Activated CD4-positive, alpha-beta T cell treated with anti-CD3 and anti-CD28 coated beads, Interleukin-10, Interleukin-2, amounts not matched to agents 100 ng/mL and 50 ng/mL, durations not matched to agents 16 hours and 8 hours (primary cell): ENCODE results near the gene CADM1.

Source experiments
- DNase-seq: peaks from one replicate; pipeline ENCODE4 v3.0.0-alpha.2; 2020

The CADM1 gene

DNA sequence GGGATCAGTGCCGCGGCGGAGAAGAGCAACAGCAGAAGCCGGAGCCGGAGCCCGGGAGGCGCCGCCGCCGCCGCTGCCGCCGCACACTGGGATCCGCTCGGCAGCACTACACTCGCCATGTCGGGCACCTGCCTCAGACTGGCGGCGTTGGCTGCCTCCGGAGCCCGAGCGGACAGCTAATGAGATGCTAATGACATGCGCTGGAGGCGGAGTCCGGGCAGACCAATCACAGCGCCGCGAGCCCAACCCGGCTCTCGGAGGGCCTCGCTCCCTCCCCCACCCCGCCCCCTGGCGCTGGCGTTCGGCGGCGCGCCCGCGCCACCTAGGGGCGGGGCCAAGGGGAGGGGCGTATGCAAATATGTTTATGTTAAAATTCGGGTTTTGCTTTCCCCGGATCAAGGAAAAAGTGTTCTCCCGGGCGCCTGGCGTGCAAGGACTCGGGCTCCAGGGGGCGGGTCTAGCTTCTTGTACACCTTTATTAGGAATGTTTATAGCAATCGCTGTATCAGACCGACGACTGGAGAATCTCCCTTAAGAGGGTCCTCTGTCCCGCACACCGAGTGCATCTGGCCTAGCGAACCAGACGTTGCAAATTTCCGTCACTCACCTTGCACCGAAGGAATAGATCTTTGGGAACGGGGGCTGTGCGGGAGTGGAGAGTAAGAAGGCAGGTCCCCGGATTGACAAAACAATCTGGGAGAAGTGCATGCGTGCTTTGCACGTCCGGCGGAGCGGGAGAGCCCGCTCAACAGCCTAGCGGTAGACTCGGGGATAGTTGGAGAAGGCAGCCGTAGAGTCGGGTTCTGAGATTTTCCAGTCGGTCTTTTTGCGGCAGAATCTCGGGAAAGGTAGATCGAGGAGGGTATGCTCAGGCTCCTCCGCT lies at the start of gene CADM1:
Gene CADM1, minus strand, starts transcription at position 140 of the 883 bp plus-strand sequence.
- peak; percentile 75 for DNase-seq

GRCh38 chr11:115552773-115553438 lies 48.7 kb upstream of the CADM1 start:
- no peak for DNase-seq

- no peak for DNase-seq
Observed at GRCh38 chr11:115552151-115552772, 48.0 kb upstream of the CADM1 start.

GRCh38 chr11:115550291-115551059 lies 46.3 kb upstream of the CADM1 start:
- DNase-seq = no peak

DNA sequence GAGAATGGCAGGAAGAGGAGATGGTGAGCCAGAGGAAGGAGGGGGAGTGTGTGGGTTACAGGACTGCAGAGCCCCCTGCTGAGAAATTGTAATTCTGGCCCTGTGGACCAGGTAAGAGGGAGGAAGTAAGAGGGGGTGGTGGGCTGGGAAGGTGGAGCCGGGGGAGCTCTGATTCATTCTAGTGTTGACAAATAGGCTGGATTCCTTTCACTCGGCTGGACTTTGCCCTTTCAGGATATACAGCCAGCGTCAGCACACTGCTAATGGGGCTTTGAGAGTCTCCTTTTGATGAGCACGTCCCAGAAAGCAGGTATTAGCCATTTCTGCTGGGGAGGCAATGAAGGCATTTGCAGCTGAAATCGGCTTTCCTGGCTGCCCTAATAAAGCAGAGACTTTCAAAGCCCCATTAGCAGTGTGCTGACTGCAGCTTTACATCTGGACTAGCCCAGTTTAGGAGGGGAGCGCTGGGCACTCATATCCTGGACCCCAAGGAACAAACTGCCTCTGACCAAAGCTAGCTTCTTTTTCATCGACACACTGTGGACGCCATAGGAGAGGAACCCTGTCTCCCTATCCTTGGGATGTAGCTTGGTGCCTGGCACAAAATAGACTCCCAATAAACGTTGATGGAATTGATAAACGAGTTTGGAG lies 44.8 kb upstream of the CADM1 start:
- no peak for DNase-seq

DNA sequence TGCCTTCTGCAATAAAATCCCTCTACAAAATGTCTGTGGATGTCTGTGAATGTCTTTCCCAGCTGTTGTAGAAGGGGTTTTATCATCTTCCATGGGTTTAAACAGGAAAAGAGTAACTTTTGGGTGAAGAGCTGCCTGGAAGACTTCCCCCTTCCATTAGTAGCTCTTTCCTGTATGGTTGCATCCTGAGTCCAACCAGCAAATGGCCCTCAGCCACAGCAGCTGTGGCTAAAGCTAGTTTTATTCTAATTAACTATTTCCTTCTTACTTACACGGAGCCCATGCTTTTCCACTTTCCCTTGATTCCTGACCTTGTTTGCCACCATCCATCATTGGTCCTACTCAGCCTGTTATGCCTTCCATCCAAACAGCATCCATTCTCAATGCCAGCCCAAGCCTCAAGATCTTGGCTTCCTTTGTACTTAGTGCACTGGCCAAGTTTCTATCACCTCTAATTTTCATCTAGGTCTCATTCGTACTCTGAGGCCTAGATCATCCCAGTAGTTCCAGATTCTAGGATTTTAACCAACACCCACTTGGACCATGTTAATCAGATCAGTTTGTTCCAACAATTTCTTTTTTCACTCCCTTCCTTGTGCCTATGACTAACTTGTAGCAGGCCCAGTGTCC lies 41.5 kb upstream of the CADM1 start:
- no peak for DNase-seq

GRCh38 chr11:115544422-115544948 lies 40.3 kb upstream of the CADM1 start:
- DNase-seq = no peak

- DNase-seq = no peak
Observed at GRCh38 chr11:115541518-115541917, 37.3 kb upstream of the CADM1 start.

GRCh38 chr11:115539844-115540243 lies 35.6 kb upstream of the CADM1 start:
- no peak for DNase-seq

- no peak for DNase-seq
Observed at GRCh38 chr11:115535781-115536180, 31.6 kb upstream of the CADM1 start.

GRCh38 chr11:115530752-115531151 lies 26.5 kb upstream of the CADM1 start:
- no peak for DNase-seq

DNA sequence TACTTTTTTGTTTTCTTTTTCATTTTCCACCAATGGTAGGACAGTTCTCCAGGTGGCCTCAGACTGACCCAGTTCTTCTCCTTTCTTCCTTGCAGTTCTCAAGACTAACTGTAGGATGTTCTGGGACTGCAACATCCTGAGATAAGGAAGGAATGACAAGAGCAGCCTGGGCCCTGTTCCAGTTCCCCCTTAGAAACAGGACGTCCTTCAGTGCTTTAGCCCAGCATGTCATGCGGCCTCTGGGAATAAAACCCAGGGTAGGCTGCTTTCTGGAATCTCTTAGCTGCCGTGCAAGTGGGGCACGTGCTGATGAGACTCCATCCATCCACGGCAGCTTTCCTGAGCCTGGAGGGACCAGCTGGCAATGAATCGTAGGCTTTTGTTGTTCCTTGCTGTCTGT lies 24.0 kb upstream of the CADM1 start:
- no peak for DNase-seq

DNA sequence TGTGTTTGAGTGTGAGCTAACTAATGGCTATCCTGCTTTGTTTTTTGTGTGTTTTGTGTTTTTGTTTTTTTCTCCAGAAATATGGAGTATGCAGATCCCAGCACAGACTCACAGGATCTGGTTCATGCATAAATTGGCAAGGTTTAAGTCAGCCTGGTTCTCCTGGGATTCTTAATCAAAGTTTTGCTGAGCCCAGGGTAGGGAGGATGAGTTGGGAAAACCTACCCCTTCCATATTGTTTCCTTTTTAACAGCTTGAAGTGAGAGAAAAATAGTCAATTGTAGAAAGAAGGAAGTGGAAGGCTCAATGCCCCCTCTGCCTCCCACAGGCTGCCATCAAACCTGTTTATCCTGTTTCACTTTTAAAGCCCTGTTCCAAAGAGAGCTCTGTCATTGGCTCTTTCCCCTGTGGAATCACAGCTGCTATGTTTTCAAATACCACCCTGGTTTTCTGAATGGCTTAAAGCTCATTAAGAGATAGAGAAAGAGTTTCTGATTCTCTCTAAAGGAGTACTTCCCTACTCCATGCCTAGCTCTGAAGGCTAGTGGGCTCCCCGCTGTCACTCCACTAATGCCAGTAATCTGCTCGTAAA lies 23.4 kb upstream of the CADM1 start:
- DNase-seq = no peak

- no peak for DNase-seq
Observed at GRCh38 chr11:115525531-115526006, 21.4 kb upstream of the CADM1 start.

GRCh38 chr11:115524572-115524971 lies 20.4 kb upstream of the CADM1 start:
- no peak for DNase-seq

GRCh38 chr11:115523727-115524399 lies 19.6 kb upstream of the CADM1 start:
- DNase-seq = no peak

DNA sequence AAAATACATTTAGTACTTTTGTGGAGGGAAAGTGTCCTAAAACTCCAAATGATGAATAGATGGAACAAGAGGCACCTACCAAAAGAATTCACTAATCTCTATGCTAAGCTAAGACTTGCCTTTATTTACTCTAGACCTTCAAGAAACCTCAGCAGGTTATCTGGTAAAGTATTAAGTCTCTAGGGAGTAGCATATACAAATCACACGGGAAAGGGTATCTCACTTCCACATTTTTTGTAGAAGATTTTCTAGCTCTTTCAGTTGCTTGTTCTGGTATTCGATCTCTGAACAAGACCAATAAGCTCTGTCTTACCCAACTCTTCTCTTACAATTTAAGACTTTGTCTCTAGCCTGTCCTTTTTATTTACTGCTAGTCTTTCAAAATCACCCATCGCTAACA lies 18.1 kb upstream of the CADM1 start:
- DNase-seq = no peak

DNA sequence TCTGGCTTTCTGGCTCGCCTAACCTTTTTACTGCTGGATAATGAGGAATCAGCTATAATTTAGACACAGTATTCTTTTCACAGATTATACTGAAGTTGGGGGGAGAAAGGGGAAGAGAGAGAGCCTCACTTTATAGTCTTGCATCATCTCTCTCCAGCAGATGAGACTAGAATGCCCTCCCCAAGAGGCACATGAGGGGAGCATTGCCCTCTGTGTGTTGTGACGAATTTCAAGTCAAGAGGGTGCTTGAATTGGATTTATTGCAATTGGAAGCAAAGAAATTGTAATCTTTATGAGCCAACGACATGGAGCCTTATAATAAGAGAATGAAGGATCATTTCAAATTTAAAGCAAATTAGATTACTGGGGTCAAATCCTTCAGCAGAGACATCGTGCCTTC lies 17.6 kb upstream of the CADM1 start:
- no peak for DNase-seq

- DNase-seq = no peak
Observed at GRCh38 chr11:115518983-115519628, 14.9 kb upstream of the CADM1 start.
